Measurements from ENCODE around the gene TMEM150C. TPM values are rescaled to one million over a fixed set of nuclear protein-coding genes. Genes with fewer than 3 reads are reported as not detected.
"Not testable (repeated sequence)": the region's sequence is repeated elsewhere in the genome, so short reads cannot be mapped to it uniquely, and the experiment has no call there.

The TMEM150C gene
- polyA plus RNA-seq, 3 donors = 26.4 to 30.2 (median 27.5) TPM

DNA sequence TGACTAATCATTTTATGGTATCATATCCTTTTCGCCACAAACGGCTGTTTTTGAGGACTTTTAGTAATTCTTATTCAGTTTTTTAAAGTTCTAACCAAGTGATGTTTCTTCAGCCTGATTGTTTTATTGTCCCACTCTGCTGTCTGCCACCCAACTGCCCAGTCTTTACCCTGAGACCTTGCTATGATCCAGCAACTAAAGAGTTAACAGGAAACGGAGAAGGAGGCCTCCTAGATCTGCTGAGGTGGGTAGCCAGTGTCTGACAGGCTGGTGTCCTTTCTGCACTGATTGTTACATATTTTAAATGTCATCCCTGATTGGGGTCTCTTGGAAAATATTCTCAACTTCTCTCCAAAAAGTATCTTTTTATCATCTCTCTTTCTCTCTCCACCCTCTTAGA, 7.9 kb upstream of the TMEM150C start:
- DNase-seq (ENCODE audit: low read depth in 3 of 3, low spot score in 2 of 3) = no peak

DNA sequence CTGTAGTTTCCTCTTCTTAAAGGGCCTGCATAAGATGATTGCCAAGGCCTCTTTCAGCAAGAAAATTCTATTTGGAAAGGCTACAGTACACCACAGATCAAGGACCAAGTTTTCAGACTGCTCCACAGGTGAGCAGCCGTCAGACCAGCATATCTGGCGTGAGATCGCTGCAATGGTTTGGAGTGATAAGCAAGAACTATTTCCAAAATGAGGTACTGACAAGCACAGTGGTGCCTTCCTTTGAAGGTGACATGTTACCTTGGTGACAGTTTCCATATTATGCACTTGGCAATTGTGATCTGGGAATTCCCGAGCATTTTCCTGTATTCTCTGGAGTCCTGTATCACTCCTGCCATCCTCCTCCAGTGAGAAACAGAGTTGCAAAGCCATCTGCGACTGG, 7.3 kb upstream of the TMEM150C start:
- DNase-seq (ENCODE audit: low read depth in 3 of 3, low spot score in 2 of 3) = no peak

DNA sequence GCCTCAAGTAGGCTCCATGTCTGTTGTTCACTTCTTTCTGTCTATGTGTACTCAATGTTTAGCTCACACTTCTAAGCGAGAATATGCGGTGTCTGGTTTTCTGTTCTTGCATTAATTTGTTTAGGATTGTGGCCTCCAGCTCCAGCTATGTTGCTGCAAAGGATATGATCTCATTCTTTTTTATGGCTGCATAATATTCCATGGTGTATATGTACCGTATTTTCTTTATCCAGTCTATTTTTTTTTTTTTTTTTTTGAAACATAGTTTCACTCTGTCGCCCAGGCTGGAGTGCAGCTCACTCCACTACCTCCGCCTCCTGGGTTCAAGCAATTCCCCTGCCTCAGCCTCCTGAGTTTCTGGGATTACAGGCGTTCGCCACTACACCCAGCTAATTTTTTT, 5.7 kb upstream of the TMEM150C start:
- no peak for DNase-seq (ENCODE audit: low read depth in 3 of 3, low spot score in 2 of 3)

DNA sequence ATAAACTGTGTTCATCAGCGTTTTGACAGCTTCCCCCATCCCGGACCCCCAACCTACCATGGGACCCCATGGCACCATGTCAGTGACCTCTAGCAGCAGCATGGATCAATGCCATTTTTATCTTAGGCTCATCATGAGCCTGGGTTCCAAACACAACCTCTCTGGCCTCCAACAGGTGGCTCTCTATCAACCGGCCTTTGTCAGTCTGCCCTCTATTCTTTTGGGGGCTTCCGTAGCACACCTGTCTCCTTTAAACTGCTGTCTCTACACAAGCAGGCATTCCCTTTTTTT, 721 bp upstream of the TMEM150C start:
- no peak for DNase-seq (ENCODE audit: low read depth in 3 of 3, low spot score in 2 of 3)

DNA sequence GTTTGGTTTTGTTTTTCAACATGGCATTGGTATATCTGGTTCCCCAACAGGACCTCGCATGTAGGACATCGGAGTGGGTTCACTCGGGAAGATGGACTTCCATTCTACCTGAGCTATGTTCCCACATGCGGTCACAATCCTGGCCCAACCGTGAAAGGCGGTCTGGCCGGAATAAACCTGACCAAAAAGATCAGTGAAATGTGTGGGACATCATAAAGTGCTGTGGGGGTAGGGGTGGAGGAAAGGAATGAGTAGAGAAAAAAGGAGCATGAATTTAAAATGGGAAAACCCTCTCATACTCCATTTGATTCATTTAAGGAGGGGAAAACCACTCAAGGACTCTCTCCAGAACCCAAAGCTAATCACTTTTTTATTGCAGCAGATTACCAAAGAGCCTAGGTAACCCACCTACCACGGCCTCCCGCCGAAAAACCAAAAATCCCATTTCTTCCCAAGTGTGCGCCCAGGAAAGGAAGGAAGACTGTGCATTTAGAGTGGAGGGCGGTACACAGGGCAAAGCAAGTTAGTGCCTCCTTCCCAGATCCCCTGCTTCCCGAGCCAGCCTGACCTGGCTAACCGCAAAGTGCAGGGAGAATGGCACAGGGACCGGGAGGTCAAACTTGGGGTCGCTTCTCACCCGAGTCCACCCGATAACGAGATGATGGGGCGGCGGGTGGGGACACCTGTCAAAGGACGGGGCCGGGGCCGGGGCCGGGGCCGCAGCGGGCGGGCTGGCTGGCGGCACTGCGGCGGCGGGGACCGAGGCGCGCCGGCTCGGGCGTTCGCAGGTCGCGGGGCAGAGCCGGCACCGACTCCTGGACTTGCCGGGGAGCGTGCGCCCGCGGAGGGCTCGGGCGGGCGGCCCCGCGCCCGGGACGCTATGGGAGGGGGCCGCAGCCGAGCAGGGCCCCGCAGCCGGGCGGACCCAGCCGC, 669 bp downstream of the TMEM150C start:
- DNase-seq (ENCODE audit: low read depth in 3 of 3, low spot score in 2 of 3) = no peak

DNA sequence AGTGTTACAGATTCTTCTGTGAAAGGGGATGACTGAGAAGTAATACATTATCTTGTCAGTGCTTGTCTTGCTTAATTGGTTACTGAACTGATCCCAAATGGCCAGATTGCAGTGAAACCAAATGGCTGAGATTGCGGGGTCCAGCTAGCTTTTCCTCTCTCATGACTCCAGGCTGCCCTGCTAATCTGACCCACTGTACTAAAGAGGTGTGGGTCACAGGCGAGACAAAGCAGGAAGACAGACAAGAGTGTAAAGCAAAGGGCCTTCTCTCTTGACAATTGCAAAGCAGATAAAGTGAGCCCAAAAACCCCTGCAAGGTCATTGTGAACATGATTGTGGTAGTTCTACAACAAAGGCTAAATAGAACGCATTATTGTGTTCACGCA, 2.1 kb downstream of the TMEM150C start:
- DNase-seq (ENCODE audit: low read depth in 3 of 3, low spot score in 2 of 3) = no peak

DNA sequence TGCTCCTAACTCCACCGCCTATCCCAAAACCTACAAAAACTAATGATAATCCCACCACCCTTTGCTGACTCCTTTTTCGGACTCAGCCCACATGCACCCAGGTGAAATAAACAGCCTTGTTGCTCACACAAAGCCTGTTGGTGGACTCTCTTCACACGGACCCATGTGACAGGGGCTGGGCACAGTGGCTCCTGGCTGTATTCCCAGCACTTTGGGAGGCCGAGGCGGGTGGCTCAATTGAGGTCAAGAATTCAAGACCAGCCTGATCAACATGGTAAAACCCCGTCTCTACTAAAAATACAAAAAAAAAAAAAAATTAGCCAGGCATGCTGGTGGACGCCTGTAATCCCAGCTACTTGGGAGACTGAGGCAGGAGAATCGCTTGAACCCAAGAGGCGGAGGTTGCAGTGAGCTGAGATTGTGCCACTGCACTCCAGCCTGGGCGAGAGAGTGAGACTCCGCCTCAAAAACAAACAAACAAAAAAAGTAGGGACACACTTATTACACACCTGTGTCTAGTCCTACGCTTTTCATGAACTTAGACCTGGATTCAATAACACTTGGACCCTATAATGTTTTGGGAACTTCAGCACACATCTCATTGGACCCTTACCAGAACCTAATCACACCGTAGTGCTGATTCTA, 2.6 kb downstream of the TMEM150C start:
- not testable (repeated sequence) for DNase-seq (ENCODE audit: low read depth in 3 of 3, low spot score in 2 of 3)

DNA sequence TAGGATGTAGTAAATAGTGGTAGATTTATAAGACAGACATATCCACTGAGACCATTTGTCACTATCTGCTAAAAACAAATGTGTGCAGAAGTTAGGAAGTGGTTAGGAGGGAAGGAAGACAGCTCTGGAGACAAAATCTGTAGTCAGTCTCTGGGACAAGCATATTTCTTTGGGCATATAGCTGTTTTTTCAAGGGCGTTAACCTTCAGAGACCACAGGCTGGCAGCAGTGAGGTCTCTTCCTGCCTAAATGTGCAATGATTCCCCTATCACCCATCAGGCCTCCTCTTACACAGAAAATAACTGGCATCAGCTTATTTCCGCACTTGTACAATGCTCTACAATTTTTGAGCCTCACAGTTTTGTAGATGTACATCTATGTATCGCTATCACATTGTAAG, 6.5 kb downstream of the TMEM150C start:
- DNase-seq (ENCODE audit: low read depth in 3 of 3, low spot score in 2 of 3) = no peak

DNA sequence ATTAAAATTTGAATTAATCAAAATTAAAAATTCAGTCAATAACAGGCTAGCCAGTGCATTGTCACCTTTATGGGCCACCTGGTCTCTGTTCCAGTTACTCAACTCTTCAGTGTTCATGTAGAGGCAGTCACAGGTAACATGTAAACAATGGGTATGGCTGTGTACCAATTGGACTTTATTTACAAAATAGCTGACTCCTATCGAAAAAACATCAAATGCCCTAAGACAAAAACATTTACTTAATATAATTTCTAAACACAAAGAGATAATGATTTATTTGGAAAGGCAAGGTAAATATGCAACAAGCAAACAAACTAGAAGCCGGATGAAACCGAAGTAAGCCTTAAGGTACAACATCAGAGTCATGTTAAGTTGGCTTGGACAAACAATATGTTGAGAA, 8.8 kb downstream of the TMEM150C start:
- no peak for DNase-seq (ENCODE audit: low read depth in 3 of 3, low spot score in 2 of 3)

DNA sequence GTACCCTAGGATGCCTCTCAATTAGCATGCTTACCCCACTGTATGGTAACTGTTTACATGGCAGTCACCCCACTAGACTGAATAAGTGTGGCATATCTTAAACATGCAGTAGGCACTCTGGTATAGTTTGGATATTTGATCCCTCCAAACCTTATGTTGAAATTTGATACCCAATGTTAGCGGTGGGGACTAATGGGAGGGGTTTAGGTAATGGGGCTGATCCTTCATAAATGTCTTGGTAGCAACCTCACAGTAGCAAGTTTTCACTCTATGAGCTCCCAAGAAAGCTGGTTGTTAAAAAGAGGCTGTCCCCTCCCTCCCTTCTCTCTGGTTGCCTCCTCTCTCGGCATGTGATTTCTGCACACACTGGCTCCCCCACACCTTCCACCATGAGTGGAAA, 10.1 kb downstream of the TMEM150C start:
- DNase-seq (ENCODE audit: low read depth in 3 of 3, low spot score in 2 of 3) = no peak

DNA sequence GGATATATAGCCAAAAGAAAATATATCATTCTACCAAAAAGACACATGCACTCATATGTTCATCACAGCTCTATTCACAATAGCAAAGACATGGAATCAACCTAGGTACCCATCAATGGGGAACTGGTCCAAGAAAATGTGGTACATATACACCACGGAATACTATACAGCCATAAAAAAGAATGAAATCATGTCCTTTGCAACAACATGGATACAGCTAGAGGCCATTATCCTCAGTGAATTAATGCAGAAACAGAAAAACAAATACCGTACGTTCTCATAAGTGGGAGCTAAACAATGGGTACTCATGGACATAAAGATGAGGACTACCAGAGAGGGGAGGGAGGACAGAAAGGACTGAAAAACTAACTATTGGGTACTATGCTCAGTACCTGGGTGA, 13.9 kb downstream of the TMEM150C start:
- DNase-seq (ENCODE audit: low read depth in 3 of 3, low spot score in 2 of 3) = not testable (repeated sequence)

DNA sequence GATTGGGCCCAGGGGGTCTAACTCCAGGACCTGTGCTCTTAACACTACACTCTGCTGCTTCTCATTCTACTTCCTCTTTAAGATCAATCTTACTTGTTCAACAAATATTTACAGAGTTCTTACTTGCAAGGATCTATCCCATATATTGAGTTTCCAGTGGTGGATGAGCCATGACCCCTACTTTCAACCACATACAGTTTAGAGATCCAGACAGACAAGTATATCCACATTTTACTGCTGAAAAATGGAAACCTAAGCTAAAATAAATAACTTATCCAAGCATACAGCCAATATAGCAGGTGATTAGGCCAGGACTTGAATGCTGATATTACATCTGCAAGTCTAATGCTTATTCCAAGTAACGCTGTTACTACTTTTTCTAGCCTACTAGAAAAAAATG, 18.7 kb downstream of the TMEM150C start:
- no peak for DNase-seq (ENCODE audit: low read depth in 3 of 3, low spot score in 2 of 3)

DNA sequence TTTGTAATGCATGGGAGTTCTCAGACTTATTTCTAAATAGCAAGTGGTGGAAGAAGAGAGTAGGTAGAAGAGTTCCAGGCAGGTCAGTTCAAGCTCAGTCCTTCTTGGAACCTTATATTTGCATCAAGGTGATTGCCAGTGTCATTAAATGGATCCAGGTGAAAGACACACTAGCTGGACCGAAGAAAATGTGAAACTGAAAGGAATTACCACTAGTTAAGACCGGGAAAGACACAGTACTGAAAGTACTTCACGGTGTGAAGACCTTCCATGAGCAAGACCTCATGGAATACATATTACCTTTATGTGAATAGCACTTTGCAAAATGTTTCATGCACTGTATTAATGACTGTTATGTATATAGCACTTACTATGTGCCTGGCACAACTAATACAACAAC, 19.1 kb downstream of the TMEM150C start:
- DNase-seq (ENCODE audit: low read depth in 3 of 3, low spot score in 2 of 3) = no peak

DNA sequence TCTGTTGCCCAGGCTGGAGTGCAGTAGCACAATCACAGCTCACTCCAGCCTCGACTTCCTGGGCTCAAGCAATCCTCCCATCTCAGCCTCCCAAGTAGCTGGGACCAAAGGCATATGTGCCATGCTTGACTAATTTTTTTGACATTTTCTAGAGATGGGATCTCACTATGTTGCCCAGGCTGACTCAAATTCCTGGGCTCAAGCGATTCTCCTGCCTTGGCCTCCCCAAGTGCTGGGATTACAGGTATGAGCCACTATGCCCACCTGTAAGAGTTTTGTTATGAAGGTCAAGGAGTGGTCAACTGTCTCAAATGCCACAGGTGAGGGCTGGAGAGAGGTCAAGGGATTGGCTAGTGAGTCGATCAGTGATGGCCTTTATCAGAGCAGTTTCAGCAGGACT, 32.5 kb downstream of the TMEM150C start:
- no peak for DNase-seq (ENCODE audit: low read depth in 3 of 3, low spot score in 2 of 3)

DNA sequence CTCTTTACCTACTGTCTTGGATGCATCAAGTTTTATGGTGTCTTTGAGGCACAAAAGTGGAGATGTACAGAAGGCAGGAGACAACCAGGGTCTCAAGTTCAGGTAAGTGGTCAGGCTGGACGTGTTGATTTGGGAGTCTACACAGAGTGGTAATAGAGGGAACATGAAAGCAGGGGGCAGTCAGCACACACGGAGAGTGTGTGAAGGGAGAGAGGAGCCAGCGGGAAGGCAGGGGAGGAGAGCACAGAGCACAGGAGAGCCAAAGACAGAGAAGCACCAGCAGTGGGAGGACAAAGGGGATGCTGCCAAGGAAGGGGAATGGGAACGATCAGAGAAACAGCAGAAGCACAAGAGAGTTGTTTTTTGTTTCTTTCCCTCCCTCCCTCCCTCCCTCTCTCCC, 32.9 kb downstream of the TMEM150C start:
- no peak for DNase-seq (ENCODE audit: low read depth in 3 of 3, low spot score in 2 of 3)

DNA sequence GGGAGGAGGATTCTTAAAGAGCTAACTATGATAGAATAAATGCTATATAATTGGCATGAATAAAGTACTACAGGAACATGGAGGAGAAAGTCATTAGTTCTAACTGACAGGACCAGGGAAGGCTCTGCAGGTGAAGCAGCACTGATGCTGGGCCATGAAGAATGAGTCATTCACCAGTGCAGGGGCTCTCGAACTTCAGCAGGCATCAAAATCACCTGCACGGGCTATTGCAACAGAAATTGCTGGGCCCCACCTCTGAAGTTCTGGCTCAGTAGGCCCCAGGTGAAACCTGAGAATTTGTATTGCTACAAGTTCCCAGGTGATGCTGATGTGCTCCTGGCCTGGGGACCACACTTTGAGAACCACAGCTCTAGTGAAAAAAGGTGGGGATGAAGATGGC, 33.7 kb downstream of the TMEM150C start:
- DNase-seq (ENCODE audit: low read depth in 3 of 3, low spot score in 2 of 3) = no peak

DNA sequence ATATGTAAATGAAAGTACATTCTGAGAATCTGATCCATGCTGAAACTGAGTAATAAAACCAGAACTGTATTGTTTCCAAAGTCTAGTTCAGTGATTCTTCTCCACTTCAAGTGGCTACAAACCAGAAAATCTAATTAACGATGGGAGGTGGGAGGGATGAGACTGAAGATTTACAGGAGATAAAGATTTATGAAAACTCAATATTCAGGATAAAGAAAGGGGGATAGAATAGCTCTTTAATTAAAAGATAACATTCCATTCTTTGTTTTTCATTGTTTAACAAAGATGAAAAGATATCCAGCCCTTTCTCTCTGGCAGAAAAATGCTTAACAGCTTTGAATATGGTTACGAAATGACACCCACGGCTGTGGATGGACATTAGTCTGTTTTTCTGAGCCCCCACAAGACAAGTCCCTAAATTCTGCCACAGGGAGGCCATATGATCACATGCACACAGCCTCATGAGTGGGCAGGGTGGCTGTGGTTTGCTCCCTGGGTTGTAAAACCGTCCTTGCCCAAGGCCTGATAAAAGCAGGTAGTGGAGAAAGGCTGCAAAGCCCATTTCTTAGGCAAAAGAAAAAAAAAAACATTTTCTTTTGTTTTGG, 36.4 kb downstream of the TMEM150C start:
- no peak for DNase-seq (ENCODE audit: low read depth in 3 of 3, low spot score in 2 of 3)

DNA sequence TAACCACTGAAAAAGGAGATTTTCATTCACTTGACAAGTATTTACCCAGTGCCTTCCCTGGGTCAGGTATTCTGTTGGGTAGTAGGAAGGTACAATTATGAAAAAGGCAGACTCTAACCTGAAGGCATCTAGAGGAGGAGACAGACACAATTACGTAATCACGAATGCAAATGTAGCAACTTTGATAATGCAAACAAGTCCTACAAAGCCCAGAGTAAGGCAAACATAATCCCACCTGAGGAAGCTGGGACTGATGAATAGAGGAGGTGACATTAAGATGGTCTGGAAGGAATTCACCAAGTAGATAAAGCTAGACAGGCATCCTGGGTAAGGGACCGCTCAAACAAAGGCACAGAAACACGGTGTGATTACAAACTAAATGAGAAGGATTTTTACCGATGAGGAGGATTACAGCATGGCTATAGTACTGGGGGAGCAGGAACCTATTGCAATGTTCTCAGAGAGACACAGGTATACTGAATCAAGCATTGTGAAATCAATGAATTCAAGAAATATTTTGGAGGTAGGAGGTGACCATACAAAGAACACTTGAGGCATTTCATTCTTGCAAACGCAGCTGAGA, 37.1 kb downstream of the TMEM150C start:
- DNase-seq (ENCODE audit: low read depth in 3 of 3, low spot score in 2 of 3) = no peak

DNA sequence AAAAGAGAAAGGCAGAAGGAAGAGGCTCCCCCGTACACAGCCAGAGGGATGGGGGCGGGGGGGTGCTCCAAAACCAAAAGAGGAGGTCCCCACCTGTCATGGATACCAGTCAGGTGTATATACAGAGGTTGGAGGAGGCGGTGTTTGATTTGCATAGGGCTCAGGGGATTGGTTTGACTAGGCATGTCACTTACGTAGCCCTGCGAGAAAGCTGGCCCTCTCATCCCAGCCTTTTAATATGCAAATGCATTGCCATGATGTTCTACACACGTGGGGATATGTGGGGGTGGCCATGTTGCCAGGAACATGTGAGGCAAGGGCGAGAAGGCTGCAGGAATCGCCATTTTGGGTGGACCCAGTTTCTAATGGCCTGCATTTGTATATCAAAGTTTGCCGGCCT, 38.6 kb downstream of the TMEM150C start:
- DNase-seq (ENCODE audit: low read depth in 3 of 3, low spot score in 2 of 3) = no peak

DNA sequence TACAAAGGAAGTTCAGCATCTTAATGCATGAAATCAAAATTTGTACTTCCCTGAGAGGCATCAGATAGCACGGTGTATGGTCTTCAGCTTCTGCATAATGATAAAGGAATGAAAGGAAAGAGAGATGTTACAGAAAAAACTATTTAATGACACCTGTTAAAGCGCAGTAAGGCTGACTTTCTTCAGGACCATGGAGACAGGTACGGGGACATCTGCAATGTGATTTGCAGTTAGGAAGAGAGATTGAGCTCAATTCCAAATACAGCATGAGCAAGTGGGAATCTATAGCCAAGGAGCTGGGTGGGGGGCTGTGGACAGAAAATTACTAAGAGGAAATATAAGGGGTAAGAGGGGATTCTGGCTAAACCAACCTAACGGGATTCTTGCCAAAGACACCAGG, 39.3 kb downstream of the TMEM150C start:
- no peak for DNase-seq (ENCODE audit: low read depth in 3 of 3, low spot score in 2 of 3)

DNA sequence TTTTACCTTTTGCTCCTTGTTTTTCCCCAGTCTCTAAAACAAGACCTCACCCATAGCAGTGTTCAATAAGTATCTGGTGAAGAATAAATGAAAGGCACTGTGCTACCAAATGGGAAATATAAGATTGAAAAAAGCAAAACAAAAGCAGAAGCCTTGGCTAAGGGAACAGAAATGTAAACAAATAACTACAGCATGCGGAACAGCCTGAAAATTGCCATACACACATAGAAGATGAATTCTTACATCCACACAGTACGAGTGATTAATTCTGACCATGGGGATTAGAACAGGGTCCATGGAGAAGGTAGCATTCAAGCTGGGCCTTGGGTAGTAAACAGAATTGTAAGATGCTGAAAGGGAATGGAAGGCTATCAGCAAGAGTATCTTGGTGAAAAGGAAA, 40.5 kb downstream of the TMEM150C start:
- DNase-seq (ENCODE audit: low read depth in 3 of 3, low spot score in 2 of 3) = no peak

DNA sequence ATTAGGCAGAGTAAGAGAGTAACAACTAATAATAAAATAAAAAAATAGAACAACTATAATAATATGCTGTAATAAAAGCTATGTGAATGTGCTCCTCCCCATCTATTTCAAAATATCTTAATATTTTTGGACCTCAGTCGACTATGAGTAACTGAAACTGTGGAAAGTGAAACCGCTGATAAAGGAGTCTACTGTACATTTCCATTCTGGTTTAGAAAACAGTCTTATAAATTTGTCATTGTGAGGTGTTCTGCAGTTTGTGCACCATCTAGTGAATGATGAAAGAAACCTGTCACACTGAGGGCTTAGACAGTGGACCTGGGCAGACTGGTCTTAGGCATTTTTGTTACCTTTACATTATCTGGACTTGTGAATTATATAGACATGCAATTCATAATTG, 42.0 kb downstream of the TMEM150C start:
- no peak for DNase-seq (ENCODE audit: low read depth in 3 of 3, low spot score in 2 of 3)

All from right renal cortex interstitium (tissue), 3 donors.